ENCODE results near the gene CENPV. TPM values are rescaled to one million over a fixed set of nuclear protein-coding genes. Genes with fewer than 3 reads are reported as not detected.

CENPV gene
- total RNA-seq, 1 experiment from 2014 or later = 58.0 TPM

DNA sequence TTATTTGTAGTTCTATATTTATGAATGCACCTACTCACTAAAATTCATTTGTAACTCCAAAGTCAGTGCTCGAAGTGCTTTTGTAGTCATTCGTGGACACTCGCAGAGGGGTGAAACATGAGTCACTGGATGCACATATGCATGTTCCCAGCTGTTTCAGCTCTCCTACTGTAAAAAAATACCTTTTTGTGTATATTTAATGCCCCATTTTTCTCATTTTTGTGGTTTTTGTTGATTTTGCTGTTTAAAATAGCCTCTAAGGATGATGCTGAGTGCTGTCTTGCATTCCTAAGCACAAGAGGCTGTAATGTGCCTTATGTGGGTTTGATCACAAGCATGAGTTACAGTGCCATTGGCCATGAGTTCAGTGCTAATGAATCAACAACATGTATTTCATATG lies 30.6 kb downstream of the CENPV start:
- TF ChIP-seq CTCF (IDR thresholded peaks at IDR 0.05; ENCODE audit: unreplicated experiment) = no peak
- H3K36me3 Mint-ChIP-seq (ENCODE audit: insufficient read depth, unreplicated experiment) = no peaks in the 10 kb centered on the region
- H3K27ac Mint-ChIP-seq (ENCODE audit: unreplicated experiment) = no peak overlapping the region
- H3K27me3 Mint-ChIP-seq (ENCODE audit: unreplicated experiment) = no peaks in the 10 kb centered on the region
- H3K9me3 Mint-ChIP-seq (ENCODE audit: low read depth, unreplicated experiment) = no peaks in the 10 kb centered on the region
- no peak overlapping the region for H3K4me3 Mint-ChIP-seq (ENCODE audit: low read depth, unreplicated experiment)
- no peaks in the 10 kb centered on the region for H3K4me1 Mint-ChIP-seq (ENCODE audit: low read depth, unreplicated experiment)
- intact Hi-C loops (cut with micrococcal nuclease; ENCODE audit: unreplicated experiment) = no loop called here
- BruUV-seq (replicated peaks) = no TSS peak
- CTCF ChIA-PET = interaction anchor here (0.7 kb wide), 1 partner anchor 10 kb away, joined by 6 read pairs; no protein-coding TSS in a partner anchor
- no peak for DNase-seq

GRCh38 chr17:16319969-16320368 lies 33.3 kb downstream of the CENPV start:
- DNase-seq = no peak
- Mint-ChIP-seq H3K4me1 (ENCODE audit: low read depth, unreplicated experiment) (no peaks in the 10 kb centered on the region), H3K27me3 (ENCODE audit: unreplicated experiment) (no peaks in the 10 kb centered on the region), H3K4me3 (ENCODE audit: low read depth, unreplicated experiment) (no peak overlapping the region), H3K27ac (ENCODE audit: unreplicated experiment) (no peak overlapping the region), H3K36me3 (ENCODE audit: insufficient read depth, unreplicated experiment) (no peaks in the 10 kb centered on the region), H3K9me3 (ENCODE audit: low read depth, unreplicated experiment) (no peaks in the 10 kb centered on the region)
- BruUV-seq (replicated peaks) = no TSS peak
- no peak for TF ChIP-seq CTCF (IDR thresholded peaks at IDR 0.05; ENCODE audit: unreplicated experiment)
- CTCF ChIA-PET = interaction anchor here (0.6 to 0.7 kb wide), 2 partner anchors 33 to 273 kb away, joined by 4 to 15 read pairs; no protein-coding TSS in a partner anchor
- intact Hi-C loops (cut with micrococcal nuclease; ENCODE audit: unreplicated experiment) = no loop called here

- Mint-ChIP-seq H3K4me1 (ENCODE audit: low read depth, unreplicated experiment) (no peaks in the 10 kb centered on the region), H3K9me3 (ENCODE audit: low read depth, unreplicated experiment) (no peaks in the 10 kb centered on the region), H3K27ac (ENCODE audit: unreplicated experiment) (no peak overlapping the region), H3K36me3 (ENCODE audit: insufficient read depth, unreplicated experiment) (no peaks in the 10 kb centered on the region), H3K27me3 (ENCODE audit: unreplicated experiment) (no peaks in the 10 kb centered on the region), H3K4me3 (ENCODE audit: low read depth, unreplicated experiment) (no peak overlapping the region)
- CTCF ChIA-PET = interaction anchor here (0.6 kb wide), 1 partner anchor 248 kb away, joined by 4 read pairs; no protein-coding TSS in a partner anchor
- intact Hi-C loops (cut with micrococcal nuclease; ENCODE audit: unreplicated experiment) = no loop called here
- no TSS peak for BruUV-seq (replicated peaks)
- no peak for TF ChIP-seq CTCF (IDR thresholded peaks at IDR 0.05; ENCODE audit: unreplicated experiment)
- no peak for DNase-seq
Measured at GRCh38 chr17:16314859-16315258, 38.4 kb downstream of the CENPV start.

GRCh38 chr17:16314189-16314588 lies 39.1 kb downstream of the CENPV start:
- no peaks in the 10 kb centered on the region for H3K9me3 Mint-ChIP-seq (ENCODE audit: low read depth, unreplicated experiment)
- no peak overlapping the region for H3K27ac Mint-ChIP-seq (ENCODE audit: unreplicated experiment)
- intact Hi-C loops (cut with micrococcal nuclease; ENCODE audit: unreplicated experiment) = no loop called here
- no peaks in the 10 kb centered on the region for H3K27me3 Mint-ChIP-seq (ENCODE audit: unreplicated experiment)
- CTCF ChIA-PET = no interaction called here
- no peak for TF ChIP-seq CTCF (IDR thresholded peaks at IDR 0.05; ENCODE audit: unreplicated experiment)
- DNase-seq = no peak
- H3K4me1 Mint-ChIP-seq (ENCODE audit: low read depth, unreplicated experiment) = no peaks in the 10 kb centered on the region
- no TSS peak for BruUV-seq (replicated peaks)
- H3K36me3 Mint-ChIP-seq (ENCODE audit: insufficient read depth, unreplicated experiment) = no peaks in the 10 kb centered on the region
- no peak overlapping the region for H3K4me3 Mint-ChIP-seq (ENCODE audit: low read depth, unreplicated experiment)

Measured in Calu3 (cell line).